ENCODE results near the gene TPCN2.
A peak's percentile ranks its signal among the peaks of the same experiment; 100 is the strongest.
"Not testable (repeated sequence)": the region's sequence is repeated elsewhere in the genome, so short reads cannot be mapped to it uniquely, and the experiment has no call there.

Gene TPCN2

GRCh38 chr11:69071086-69071800 is 22.5 kb downstream of the TPCN2 start:
- peaks cover 3% of the 10 kb centered on the region; the same call in 1 of the 2 replicates for H3K4me1 ChIP-seq (ENCODE audit: control insufficient read depth, insufficient read depth, low read length)
- H3K36me3 ChIP-seq (ENCODE audit: control insufficient read depth, insufficient read depth, low read length) = peaks cover 61% of the 10 kb centered on the region
- no peaks in the 10 kb centered on the region for H3K9me3 ChIP-seq (ENCODE audit: control insufficient read depth, insufficient read depth, low read depth, low read length)
- H3K27me3 ChIP-seq (ENCODE audit: control insufficient read depth, insufficient read depth, low read length) = no peaks in the 10 kb centered on the region
- no peak overlapping the region for H3K4me3 ChIP-seq (ENCODE audit: low read depth, low read length)
- no peak overlapping the region for H3K9ac ChIP-seq (ENCODE audit: low read length)
- no peak overlapping the region for H3K27ac ChIP-seq (ENCODE audit: low read depth, low read length)

- H3K4me3 ChIP-seq (ENCODE audit: low read depth, low read length) = no peak overlapping the region
- H3K9me3 ChIP-seq (ENCODE audit: control insufficient read depth, insufficient read depth, low read depth, low read length) = no peaks in the 10 kb centered on the region
- no peak overlapping the region for H3K9ac ChIP-seq (ENCODE audit: low read length)
- peaks cover 3% of the 10 kb centered on the region; the same call in 1 of the 2 replicates for H3K4me1 ChIP-seq (ENCODE audit: control insufficient read depth, insufficient read depth, low read length)
- no peak overlapping the region for H3K27ac ChIP-seq (ENCODE audit: low read depth, low read length)
- H3K36me3 ChIP-seq (ENCODE audit: control insufficient read depth, insufficient read depth, low read length) = peaks cover 66% of the 10 kb centered on the region
- no peaks in the 10 kb centered on the region for H3K27me3 ChIP-seq (ENCODE audit: control insufficient read depth, insufficient read depth, low read length)
Observed at GRCh38 chr11:69071956-69072355, 23.2 kb downstream of the TPCN2 start.

GRCh38 chr11:69073469-69073868 is 24.7 kb downstream of the TPCN2 start:
- Histone ChIP-seq H3K9ac (ENCODE audit: low read length) (no peak overlapping the region), H3K4me3 (ENCODE audit: low read depth, low read length) (no peak overlapping the region), H3K27ac (ENCODE audit: low read depth, low read length) (0 out of 2 replicates have a peak overlapping the region, but pooled peaks have one; percentile 26), H3K4me1 (ENCODE audit: control insufficient read depth, insufficient read depth, low read length) (peaks cover 3% of the 10 kb centered on the region; the same call in 1 of the 2 replicates), H3K36me3 (ENCODE audit: control insufficient read depth, insufficient read depth, low read length) (peaks cover 73% of the 10 kb centered on the region), H3K9me3 (ENCODE audit: control insufficient read depth, insufficient read depth, low read depth, low read length) (no peaks in the 10 kb centered on the region), H3K27me3 (ENCODE audit: control insufficient read depth, insufficient read depth, low read length) (no peaks in the 10 kb centered on the region)

- Histone ChIP-seq H3K27ac (ENCODE audit: low read depth, low read length) (no peak overlapping the region), H3K4me1 (ENCODE audit: control insufficient read depth, insufficient read depth, low read length) (peaks cover 3% of the 10 kb centered on the region; the same call in 1 of the 2 replicates), H3K36me3 (ENCODE audit: control insufficient read depth, insufficient read depth, low read length) (peaks cover 79% of the 10 kb centered on the region), H3K4me3 (ENCODE audit: low read depth, low read length) (no peak overlapping the region), H3K9me3 (ENCODE audit: control insufficient read depth, insufficient read depth, low read depth, low read length) (no peaks in the 10 kb centered on the region), H3K27me3 (ENCODE audit: control insufficient read depth, insufficient read depth, low read length) (no peaks in the 10 kb centered on the region), H3K9ac (ENCODE audit: low read length) (no peak overlapping the region)
Observed at GRCh38 chr11:69074375-69075140, 25.8 kb downstream of the TPCN2 start.

GRCh38 chr11:69075421-69076128 is 26.8 kb downstream of the TPCN2 start:
- Histone ChIP-seq H3K27ac (ENCODE audit: low read depth, low read length) (no peak overlapping the region), H3K27me3 (ENCODE audit: control insufficient read depth, insufficient read depth, low read length) (no peaks in the 10 kb centered on the region), H3K4me1 (ENCODE audit: control insufficient read depth, insufficient read depth, low read length) (peaks cover 3% of the 10 kb centered on the region; the same call in 1 of the 2 replicates), H3K9ac (ENCODE audit: low read length) (no peak overlapping the region), H3K36me3 (ENCODE audit: control insufficient read depth, insufficient read depth, low read length) (peaks cover 81% of the 10 kb centered on the region), H3K9me3 (ENCODE audit: control insufficient read depth, insufficient read depth, low read depth, low read length) (no peaks in the 10 kb centered on the region), H3K4me3 (ENCODE audit: low read depth, low read length) (no peak overlapping the region)

GRCh38 chr11:69076129-69076791 is 27.5 kb downstream of the TPCN2 start:
- Histone ChIP-seq H3K9ac (ENCODE audit: low read length) (no peak overlapping the region), H3K9me3 (ENCODE audit: control insufficient read depth, insufficient read depth, low read depth, low read length) (no peaks in the 10 kb centered on the region), H3K36me3 (ENCODE audit: control insufficient read depth, insufficient read depth, low read length) (peaks cover 82% of the 10 kb centered on the region), H3K4me3 (ENCODE audit: low read depth, low read length) (no peak overlapping the region), H3K27ac (ENCODE audit: low read depth, low read length) (no peak overlapping the region), H3K27me3 (ENCODE audit: control insufficient read depth, insufficient read depth, low read length) (no peaks in the 10 kb centered on the region), H3K4me1 (ENCODE audit: control insufficient read depth, insufficient read depth, low read length) (peaks cover 3% of the 10 kb centered on the region; the same call in 1 of the 2 replicates)

GRCh38 chr11:69076977-69077376 is 28.2 kb downstream of the TPCN2 start:
- H3K4me1 ChIP-seq (ENCODE audit: control insufficient read depth, insufficient read depth, low read length); H3K27ac ChIP-seq (ENCODE audit: low read depth, low read length); H3K9me3 ChIP-seq (ENCODE audit: control insufficient read depth, insufficient read depth, low read depth, low read length); H3K27me3 ChIP-seq (ENCODE audit: control insufficient read depth, insufficient read depth, low read length); H3K9ac ChIP-seq (ENCODE audit: low read length); H3K4me3 ChIP-seq (ENCODE audit: low read depth, low read length): not testable (repeated sequence)
- peaks cover 84% of the 10 kb centered on the region for H3K36me3 ChIP-seq (ENCODE audit: control insufficient read depth, insufficient read depth, low read length)

- Histone ChIP-seq H3K9me3 (ENCODE audit: control insufficient read depth, insufficient read depth, low read depth, low read length) (no peaks in the 10 kb centered on the region), H3K9ac (ENCODE audit: low read length) (no peak overlapping the region), H3K36me3 (ENCODE audit: control insufficient read depth, insufficient read depth, low read length) (peaks cover 81% of the 10 kb centered on the region), H3K27ac (ENCODE audit: low read depth, low read length) (no peak overlapping the region), H3K4me1 (ENCODE audit: control insufficient read depth, insufficient read depth, low read length) (peaks cover 2% of the 10 kb centered on the region; the same call in 1 of the 2 replicates), H3K4me3 (ENCODE audit: low read depth, low read length) (no peak overlapping the region), H3K27me3 (ENCODE audit: control insufficient read depth, insufficient read depth, low read length) (no peaks in the 10 kb centered on the region)
Observed at GRCh38 chr11:69078508-69078907, 29.8 kb downstream of the TPCN2 start.

GRCh38 chr11:69078930-69079605 is 30.3 kb downstream of the TPCN2 start:
- Histone ChIP-seq H3K36me3 (ENCODE audit: control insufficient read depth, insufficient read depth, low read length) (peaks cover 83% of the 10 kb centered on the region), H3K4me1 (ENCODE audit: control insufficient read depth, insufficient read depth, low read length) (no peaks in the 10 kb centered on the region; the same call in 1 of the 2 replicates), H3K9ac (ENCODE audit: low read length) (no peak overlapping the region), H3K9me3 (ENCODE audit: control insufficient read depth, insufficient read depth, low read depth, low read length) (no peaks in the 10 kb centered on the region), H3K4me3 (ENCODE audit: low read depth, low read length) (no peak overlapping the region), H3K27ac (ENCODE audit: low read depth, low read length) (no peak overlapping the region), H3K27me3 (ENCODE audit: control insufficient read depth, insufficient read depth, low read length) (no peaks in the 10 kb centered on the region)

GRCh38 chr11:69079661-69080256 is 31.0 kb downstream of the TPCN2 start:
- Histone ChIP-seq H3K4me3 (ENCODE audit: low read depth, low read length) (no peak overlapping the region), H3K9me3 (ENCODE audit: control insufficient read depth, insufficient read depth, low read depth, low read length) (no peaks in the 10 kb centered on the region), H3K4me1 (ENCODE audit: control insufficient read depth, insufficient read depth, low read length) (no peaks in the 10 kb centered on the region), H3K27ac (ENCODE audit: low read depth, low read length) (no peak overlapping the region), H3K36me3 (ENCODE audit: control insufficient read depth, insufficient read depth, low read length) (peaks cover 85% of the 10 kb centered on the region), H3K9ac (ENCODE audit: low read length) (no peak overlapping the region), H3K27me3 (ENCODE audit: control insufficient read depth, insufficient read depth, low read length) (no peaks in the 10 kb centered on the region)
